HS-5 (cell line): ENCODE results near the gene HNRNPCL4.
"Not testable (repeated sequence)": the region's sequence is repeated elsewhere in the genome, so short reads cannot be mapped to it uniquely, and the experiment has no call there.

Experiments used
- DNase-seq: peaks from one replicate; pipeline ENCODE4 v3.0.0-alpha.2; 2012; ENCODE audit warnings: low read depth

The HNRNPCL4 gene

GRCh38 chr1:13165531-13165930, at the start of gene HNRNPCL4:
TSS of gene HNRNPCL4 (minus strand) at chr1:13165631. CDS start at chr1:13165467, 164 bp downstream.
- not testable (repeated sequence) for DNase-seq

DNA sequence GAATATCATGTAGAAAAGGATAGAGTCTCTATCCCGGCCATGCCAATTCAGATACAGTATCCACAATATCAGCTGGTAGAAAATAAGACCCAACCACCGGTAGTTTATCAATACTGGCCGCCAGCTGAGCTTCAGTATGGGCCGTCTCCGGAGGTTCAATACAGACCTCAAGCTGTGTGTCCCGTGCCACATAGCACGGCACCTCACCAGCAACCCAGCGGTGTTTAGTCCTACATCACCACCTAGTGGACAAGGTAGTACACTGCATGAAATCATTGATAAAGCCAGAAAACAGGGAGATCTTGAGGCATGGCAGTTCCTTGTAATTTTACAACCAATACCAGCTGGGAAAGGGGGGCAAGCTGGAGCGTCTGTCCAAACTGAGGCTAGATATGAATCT, 43.3 kb upstream of the HNRNPCL4 start:
- not testable (repeated sequence) for DNase-seq

DNA sequence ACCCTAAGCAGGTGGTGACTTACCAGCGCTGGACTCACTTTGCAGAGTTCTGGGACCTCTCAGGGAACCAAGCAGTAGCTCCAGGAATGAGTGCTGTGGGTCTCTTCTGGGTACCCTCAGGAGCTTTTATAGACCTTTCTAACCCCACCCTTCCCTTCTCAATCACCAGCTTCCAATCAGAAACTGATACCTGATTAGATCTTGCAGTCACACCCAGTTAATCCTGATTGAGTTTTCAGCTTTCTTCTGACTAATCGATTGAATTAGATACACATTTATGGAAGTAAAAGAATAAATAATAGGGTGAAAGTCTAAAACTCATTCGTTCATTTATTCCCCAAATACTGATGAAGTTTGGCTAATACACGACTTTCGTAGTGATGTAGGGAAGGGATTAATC, 35.9 kb upstream of the HNRNPCL4 start, which contains the start of gene PRAMEF13:
Gene PRAMEF13, minus strand, starts transcription at position 101 of the 400 bp plus-strand sequence. CDS start 1,820 bp downstream, outside the sequence.
- DNase-seq, result not testable (repeated sequence)

GRCh38 chr1:13171548-13171947, 6.1 kb upstream of the HNRNPCL4 start, which contains the start of gene PRAMEF9:
TSS of gene PRAMEF9 (plus strand) at chr1:13171848. CDS start at chr1:13175281, 3,433 bp downstream.
- not testable (repeated sequence) for DNase-seq

- not testable (repeated sequence) for DNase-seq
Measured at GRCh38 chr1:13155909-13156308, 9.5 kb downstream of the HNRNPCL4 start, which contains the start of gene PRAMEF26. TSS of gene PRAMEF26 (minus strand) at chr1:13156009. CDS start at chr1:13153095, 2,914 bp downstream.

DNA sequence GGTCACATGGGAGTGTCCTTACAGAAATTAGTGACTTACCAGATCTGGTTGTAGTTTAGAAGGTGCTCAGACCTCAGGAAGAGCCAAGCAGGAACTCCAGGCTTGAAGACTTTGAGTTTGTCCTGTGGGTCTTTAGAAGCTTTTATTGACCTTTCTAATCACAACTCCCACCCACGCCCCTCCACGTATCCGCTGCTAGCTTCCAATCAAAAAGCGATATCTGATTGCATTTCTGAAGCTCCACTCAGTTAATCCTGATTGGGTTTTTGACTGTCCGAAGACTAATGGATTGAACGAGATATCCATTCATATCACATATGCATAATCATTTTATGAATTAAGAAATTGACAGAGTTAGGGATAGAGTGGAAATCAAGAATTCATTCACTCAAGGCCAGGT, 48.7 kb downstream of the HNRNPCL4 start, which contains the start of gene HNRNPCL2:
Gene HNRNPCL2, minus strand, starts transcription at position 101 of the 400 bp plus-strand sequence. CDS start 454 bp downstream, outside the sequence.
- not testable (repeated sequence) for DNase-seq
